ENCODE measurements around the gene RAC2. TPM values are rescaled to one million over a fixed set of nuclear protein-coding genes. Genes with fewer than 3 reads are reported as not detected.
A peak's percentile ranks its signal among the peaks of the same experiment; 100 is the strongest.

The RAC2 gene
- total RNA-seq, 1 donor from 2014 or later: 11.5 TPM

- Histone ChIP-seq H3K4me3 (peak overlapping the region; percentile 70 to 78), H3K27ac (peak overlapping the region; percentile 88 to 92), H3K9me3 (no peaks in the 10 kb centered on the region), H3K36me3 (no peaks in the 10 kb centered on the region), H3K4me1 (peaks cover 15 to 26% of the 10 kb centered on the region in 2 donors), H3K27me3 (no peaks in the 10 kb centered on the region)
- intact Hi-C loops (cut with DNase I): loop anchor here (1.0 to 2.0 kb wide), 4 partner anchors 33 to 424 kb away; partner anchors contain the start of gene KCTD17
- DNase-seq (ENCODE audit: low spot score in 2 of 2): peak; percentile 89 to 99
- peak; percentile 90 to 96 (median 93) for TF ChIP-seq CTCF (IDR thresholded peaks at IDR 0.05)
Observed at GRCh38 chr22:37199103-37199759, 44.8 kb downstream of the RAC2 start.

GRCh38 chr22:37198258-37199102 is 45.6 kb downstream of the RAC2 start:
- H3K4me1 ChIP-seq: peaks cover 15 to 26% of the 10 kb centered on the region in 2 donors
- no peaks in the 10 kb centered on the region for H3K9me3 ChIP-seq
- H3K27ac ChIP-seq: peak overlapping the region; percentile 88 to 92
- H3K36me3 ChIP-seq: no peaks in the 10 kb centered on the region
- H3K27me3 ChIP-seq: no peaks in the 10 kb centered on the region
- H3K4me3 ChIP-seq: peak overlapping the region; percentile 70 to 78
- TF ChIP-seq CTCF (IDR thresholded peaks at IDR 0.05): peak; percentile 58 to 94 (median 91)
- DNase-seq (ENCODE audit: low spot score in 2 of 2): peak; percentile 39 to 90
- intact Hi-C loops (cut with DNase I): loop anchor here (1.0 to 2.0 kb wide), 4 partner anchors 32 to 424 kb away; partner anchors contain the start of gene KCTD17

GRCh38 chr22:37197451-37198257 is 46.4 kb downstream of the RAC2 start:
- peak in 1 of 2 donors; percentile 80 for DNase-seq (ENCODE audit: low spot score in 2 of 2)
- no peak for TF ChIP-seq CTCF (IDR thresholded peaks at IDR 0.05)
- Histone ChIP-seq H3K27me3 (no peaks in the 10 kb centered on the region), H3K4me1 (peaks cover 15 to 26% of the 10 kb centered on the region in 2 donors), H3K4me3 (peak overlapping the region; percentile 70 to 78), H3K36me3 (no peaks in the 10 kb centered on the region), H3K27ac (peak overlapping the region; percentile 88 to 92), H3K9me3 (no peaks in the 10 kb centered on the region)
- intact Hi-C loops (cut with DNase I): loop anchor here (2.0 kb wide), 2 partner anchors 219 to 423 kb away; no protein-coding TSS in a partner anchor

- Histone ChIP-seq H3K9me3 (no peaks in the 10 kb centered on the region), H3K4me3 (no peak overlapping the region), H3K4me1 (peaks cover 15 to 26% of the 10 kb centered on the region in 2 donors), H3K36me3 (no peaks in the 10 kb centered on the region), H3K27ac (peak overlapping the region; percentile 88 to 92), H3K27me3 (no peaks in the 10 kb centered on the region)
- peak; percentile 37 to 90 for DNase-seq (ENCODE audit: low spot score in 2 of 2)
- peak in 1 of 3 experiments; percentile 4 for TF ChIP-seq CTCF (IDR thresholded peaks at IDR 0.05)
- intact Hi-C loops (cut with DNase I): no loop called here
Observed at GRCh38 chr22:37196539-37197450, 47.3 kb downstream of the RAC2 start.
